Gastrocnemius medialis (tissue), 4 donors: ENCODE measurements around the gene CDH16.

Source experiments
- CTCF ChIP-seq, 5 experiments: fragments of 450-650 bp in 3 of 5; fragments of 200-600 bp in 2 of 5; sonication (generic) in 2 of 5; IDR thresholded peaks in 4 of 5; conservative IDR thresholded peaks in 1 of 5; 1 replicate in 4 of 5; 2 replicates in 1 of 5; pipeline ENCODE4 v1.5.1; 2016 to 2019; ENCODE audit warnings: antibody characterized with exemption in 5 of 5, mild to moderate bottlenecking in 3 of 5, moderate library complexity in 3 of 5
- POLR2A ChIP-seq, 2 donors: fragments of 450-650 bp; IDR thresholded peaks; one replicate each; pipeline ENCODE4 v1.6.1; 2017; ENCODE audit warnings: antibody characterized with exemption in 2 of 2, mild to moderate bottlenecking in 2 of 2, moderate library complexity in 2 of 2

DNA sequence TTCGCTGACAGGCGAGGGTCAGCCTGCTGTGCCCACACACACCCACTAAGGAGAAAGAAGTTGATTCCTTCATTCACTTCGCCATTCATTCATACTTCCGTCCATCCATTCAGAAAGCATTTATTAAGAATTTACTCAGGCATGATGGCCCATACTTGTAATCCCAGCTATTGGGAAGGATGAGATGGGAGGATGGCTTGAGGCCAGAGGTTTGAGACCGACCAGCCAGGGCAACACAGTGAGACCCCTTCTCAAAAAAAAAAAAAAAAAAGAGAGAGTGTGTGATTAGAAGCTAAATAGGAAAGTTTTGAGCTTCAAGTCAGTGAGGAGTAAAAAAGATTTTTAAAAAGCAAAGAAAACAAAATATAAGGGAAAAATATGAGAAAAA is 25.4 kb upstream of the CDH16 start:
- TF ChIP-seq POLR2A (IDR thresholded peaks at IDR 0.05): no peak
- TF ChIP-seq CTCF (IDR thresholded peaks at IDR 0.05 in 4 of 5, conservative IDR thresholded peaks at IDR 0.05 in 1 of 5): no peak
